GM21526 (cell line): ENCODE results near the gene TSC2.
"Not testable (repeated sequence)": the region's sequence is repeated elsewhere in the genome, so short reads cannot be mapped to it uniquely, and the experiment has no call there.

Experiments used
- ATAC-seq: cut with Tn5 transposase; IDR thresholded peaks from one replicate; pipeline ENCODE4 v1.9.1; 2021; ENCODE audit warnings: moderate library complexity; ENCODE audit not compliant: unreplicated experiment, low FRiP score

The TSC2 gene

DNA sequence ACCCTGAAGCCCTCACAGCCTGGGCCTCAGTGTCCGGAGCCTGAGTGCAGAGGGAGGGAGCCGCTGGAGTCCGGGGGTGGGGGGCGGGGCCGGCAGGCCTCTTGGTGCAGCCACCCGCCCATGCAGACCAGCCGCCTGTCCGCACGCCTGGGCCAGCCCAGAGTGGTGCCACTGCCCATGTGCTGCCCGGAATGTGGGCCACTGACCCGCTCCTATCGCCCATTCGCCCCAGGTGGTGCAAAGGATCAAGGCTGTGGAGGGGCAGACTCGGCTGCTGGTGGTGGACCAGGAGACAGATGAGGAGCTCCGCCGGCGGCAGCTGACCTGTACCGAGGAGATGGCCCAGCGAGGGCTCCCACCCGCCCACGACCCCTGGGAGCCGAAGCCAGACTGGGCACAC lies 18.4 kb upstream of the TSC2 start:
- ATAC-seq, result no peak

DNA sequence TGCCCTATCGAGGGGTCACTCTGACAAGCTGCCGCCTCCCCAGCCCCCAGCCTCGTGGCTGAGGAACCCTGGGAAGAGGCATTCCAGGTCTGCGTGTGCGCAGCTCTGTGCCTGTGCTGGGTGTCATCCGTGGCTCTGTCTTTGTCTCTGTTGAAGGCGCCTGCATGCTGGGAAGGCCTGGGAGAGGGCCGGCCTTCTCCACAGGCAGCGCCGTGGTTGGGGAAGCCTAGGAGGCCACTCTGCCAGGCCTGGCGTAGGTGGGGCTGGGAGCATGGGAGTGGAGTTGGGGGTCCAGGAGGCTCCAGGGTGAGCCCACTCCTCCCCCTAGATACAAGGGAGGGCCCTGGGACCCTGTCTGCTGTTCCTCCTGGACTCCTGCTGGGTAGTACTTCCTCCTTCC lies 17.7 kb upstream of the TSC2 start:
- ATAC-seq, result no peak

DNA sequence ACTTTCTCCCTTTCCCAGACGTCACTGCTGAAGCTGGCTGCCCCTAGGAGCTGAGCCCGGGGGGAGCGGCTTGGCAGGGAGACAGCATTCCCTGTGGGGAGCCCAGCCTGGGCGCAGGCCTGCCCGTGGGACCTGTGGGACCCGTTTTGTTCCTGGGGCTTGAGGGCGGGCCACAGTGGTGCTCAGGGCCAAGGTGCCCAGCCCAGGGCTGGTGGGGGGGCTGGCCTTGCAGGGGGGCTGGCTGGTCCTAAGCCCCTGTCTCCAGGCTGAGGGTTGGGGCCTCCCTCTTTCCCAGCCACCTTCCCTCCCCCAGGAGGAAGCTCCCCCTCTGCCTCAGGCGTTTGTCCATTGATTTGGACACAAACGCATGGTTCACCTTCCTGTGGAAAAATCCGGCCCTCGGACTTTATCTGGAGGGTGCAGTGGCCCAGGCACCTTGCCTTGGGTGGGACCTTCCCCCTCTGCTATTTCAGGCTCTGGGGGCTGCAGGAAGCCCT lies 16.7 kb upstream of the TSC2 start:
- ATAC-seq, result no peak

DNA sequence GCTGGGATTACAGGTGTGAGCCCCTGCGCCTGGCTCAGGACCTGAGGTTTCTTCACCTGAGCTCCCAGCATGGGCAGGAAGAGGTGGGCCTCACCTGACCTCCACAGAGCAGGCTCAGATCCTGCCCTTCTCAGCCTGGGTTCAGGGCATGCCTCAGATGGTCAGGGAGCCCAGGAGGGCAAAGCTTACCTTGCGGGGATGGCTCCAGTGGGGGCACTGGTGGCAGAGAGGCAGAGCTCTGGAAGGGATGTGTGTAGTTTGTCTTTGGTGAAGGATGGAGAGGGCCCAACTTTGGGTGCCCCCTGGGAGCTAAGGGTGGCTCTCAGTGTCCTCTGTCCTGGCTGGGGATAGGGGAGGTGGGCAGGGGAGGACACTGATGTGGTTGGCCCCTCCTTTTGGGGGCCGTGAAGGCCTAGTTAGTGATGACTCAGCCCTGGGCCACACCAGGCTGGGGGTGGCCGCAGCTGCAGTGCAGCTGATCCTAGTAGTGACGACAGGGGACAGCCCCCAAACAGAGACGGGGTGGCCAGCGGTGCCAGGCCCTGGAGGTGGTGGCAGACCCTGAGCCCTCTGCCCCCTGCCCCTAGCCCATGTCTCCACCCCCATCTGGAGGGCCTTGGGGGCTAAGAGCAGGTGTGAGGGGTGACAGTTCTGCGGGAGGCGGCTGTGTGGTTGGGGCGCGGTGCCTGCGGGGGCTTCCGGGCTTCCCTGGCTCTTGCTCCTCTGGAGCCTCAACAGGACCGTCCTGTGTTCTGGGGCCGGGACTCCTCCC lies 15.3 kb upstream of the TSC2 start:
- ATAC-seq, result no peak

DNA sequence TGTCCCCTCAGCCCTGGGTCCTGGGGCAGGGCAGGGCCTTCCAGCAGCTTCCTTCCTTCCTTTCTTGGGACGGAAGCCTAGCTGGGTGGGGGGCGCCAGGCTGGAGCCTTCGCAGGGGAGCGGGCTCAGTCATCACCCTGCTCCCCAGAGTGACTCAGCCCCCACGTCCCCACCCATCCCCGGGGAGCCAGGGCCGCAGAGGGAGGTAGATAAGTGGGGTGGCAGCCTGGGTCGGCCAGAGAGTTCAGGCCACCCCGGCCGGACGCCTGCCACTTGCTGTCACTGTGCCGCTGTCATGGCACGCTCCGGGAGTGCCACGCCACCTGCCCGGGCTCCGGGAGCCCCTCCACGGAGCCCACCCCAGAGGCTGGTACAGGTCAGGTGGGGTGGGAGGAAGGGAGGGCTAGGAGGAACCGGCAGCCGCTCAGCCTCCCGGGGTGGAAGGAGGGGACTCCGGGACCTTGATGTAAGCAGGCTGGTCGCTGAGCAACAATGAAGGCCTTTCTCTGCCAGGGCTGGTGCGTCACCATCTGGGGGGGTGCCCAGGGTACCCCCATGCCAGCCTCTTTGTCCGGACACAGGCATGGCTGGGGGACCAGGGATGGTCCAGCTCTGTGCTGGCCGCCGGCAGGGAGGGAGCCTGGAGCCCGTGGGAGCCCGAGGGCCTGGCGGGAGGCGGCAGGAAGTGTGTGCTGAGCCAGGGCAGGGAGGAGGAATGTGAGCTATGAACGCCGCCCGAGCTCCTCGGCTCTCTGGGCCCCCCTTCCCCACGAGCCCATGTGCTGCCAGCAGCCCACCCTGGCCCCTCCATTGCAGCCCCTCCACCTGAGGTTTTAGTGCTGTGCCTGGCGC lies 14.5 kb upstream of the TSC2 start:
- no peak for ATAC-seq

DNA sequence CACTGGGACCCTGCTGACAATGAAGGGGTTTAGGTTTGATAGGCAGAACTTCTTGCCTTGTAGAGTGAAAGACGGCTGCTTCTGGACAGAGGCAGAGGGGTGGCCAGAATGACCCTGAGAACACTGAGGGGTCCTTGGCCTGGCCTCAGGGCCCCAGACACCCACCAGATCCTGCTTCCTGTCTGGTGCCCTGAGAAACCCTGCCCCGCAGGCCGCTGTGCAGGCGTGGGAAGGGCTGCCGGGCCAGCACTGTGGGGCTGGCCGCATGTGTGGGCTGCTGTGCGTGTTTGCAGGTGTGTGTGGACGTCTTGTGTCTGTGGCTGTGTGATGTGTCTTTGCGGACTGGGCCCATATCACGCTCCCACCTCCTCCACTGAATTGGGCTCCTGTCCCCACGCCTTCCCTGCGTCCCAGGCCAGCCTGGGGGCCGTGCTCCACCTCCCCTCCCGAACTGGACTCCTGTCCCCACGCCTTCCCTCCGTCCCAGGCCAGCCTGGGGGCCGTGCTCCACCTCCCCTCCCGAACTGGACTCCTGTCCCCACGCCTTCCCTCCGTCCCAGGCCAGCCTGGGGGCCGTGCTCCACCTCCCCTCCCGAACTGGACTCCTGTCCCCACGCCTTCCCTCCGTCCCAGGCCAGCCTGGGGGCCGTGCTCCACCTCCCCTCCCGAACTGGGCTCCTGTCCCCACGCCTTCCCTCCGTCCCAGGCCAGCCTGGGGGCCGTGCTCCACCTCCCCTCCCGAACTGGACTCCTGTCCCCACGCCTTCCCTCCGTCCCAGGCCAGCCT lies 13.7 kb upstream of the TSC2 start:
- ATAC-seq, result not testable (repeated sequence)

DNA sequence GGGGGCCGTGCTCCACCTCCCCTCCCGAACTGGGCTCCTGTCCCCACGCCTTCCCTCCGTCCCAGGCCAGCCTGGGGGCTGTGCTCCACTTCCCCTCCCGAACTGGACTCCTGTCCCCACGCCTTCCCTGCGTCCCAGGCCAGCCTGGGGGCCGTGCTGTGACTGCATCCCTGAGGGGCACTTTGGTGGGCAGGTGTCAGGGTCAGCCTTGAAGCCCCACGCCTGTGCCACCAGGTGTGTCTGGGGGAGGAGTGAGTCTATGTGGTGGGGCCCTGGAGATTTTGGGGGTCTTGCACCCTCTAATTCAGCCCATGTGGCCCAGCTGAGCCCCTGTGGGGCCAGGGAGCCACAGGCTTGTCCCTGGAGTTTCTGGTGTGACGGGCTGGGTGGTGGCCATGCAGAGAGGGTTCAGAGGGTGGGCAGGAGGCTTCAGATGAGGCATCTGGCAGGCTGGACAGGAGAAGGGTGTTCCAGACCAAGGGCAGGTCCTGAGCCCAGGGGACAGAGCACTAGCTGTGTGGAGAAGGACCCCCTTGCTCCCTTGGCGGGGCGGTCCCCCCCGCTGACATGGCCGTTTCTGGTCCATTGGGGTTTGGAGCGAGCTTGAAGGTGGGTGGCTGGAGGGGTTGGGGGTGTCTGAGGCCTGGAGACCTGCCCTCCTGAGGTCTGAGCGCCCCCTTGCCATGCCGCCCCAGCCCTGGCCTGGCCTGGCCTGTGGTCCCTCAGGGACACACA lies 12.9 kb upstream of the TSC2 start:
- ATAC-seq, result no peak

DNA sequence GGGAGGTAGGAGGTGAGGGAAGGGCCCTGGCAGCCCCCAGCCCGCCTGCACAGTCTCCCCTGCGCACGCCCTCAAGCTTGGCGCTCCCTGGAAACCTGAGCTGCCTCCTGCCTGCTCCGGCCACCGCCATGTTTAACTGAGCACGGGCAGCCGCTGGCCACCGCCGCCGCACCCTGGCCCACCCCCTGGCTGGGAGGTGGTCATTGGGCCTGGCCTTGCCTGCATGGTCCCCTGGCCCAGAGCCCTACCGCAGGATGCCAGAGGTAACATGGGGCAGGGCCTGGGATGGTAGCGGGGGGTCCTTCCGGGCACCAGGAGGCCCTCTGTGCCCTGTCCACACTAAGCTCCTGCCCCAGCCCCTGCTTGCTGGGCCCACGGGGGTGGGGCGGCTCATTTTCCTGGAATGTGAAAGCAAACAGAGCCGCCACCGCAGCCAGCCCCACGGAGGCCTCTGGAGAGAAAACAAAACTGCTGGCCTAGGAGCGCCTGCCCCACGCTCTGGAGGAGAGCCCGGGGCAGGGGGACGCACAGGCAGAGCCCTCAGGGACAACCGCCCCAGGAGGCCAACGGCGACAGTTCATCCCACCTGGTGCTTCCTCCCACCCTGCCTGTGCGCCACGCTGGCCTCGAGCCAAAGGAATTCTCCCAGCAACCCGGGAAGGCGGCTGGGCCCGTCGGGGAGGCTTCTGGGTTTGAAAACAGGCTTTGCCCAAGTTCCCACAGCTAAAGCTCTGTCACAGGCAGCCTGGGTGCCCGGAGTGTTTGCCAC lies 12.2 kb upstream of the TSC2 start:
- no peak for ATAC-seq

DNA sequence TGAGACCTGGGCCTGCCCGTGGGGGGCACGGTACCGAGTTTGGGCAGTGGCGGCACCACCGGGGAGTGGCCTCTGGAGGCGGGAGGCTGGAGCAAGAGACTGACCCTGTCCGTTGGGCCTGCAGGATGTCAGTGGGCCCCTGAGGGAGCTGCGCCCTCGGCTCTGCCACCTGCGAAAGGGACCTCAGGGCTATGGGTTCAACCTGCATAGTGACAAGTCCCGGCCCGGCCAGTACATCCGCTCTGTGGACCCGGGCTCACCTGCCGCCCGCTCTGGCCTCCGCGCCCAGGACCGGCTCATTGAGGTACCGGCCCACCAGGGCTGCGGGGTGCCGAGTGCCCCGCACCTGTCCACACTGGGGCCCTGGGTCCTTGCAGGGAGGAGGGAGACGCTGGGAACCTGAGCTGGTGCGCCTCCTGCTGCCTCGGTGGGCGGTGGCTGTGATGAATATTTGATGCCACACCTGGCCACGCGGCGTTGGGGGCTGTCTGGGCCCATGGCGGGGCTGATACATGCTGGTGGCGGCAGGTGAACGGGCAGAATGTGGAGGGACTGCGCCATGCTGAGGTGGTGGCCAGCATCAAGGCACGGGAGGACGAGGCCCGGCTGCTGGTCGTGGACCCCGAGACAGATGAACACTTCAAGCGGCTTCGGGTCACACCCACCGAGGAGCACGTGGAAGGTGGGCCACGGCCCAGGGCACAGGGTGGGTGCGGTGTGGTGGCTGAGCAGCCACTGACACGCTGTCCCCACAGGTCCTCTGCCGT lies 11.4 kb upstream of the TSC2 start:
- no peak for ATAC-seq

DNA sequence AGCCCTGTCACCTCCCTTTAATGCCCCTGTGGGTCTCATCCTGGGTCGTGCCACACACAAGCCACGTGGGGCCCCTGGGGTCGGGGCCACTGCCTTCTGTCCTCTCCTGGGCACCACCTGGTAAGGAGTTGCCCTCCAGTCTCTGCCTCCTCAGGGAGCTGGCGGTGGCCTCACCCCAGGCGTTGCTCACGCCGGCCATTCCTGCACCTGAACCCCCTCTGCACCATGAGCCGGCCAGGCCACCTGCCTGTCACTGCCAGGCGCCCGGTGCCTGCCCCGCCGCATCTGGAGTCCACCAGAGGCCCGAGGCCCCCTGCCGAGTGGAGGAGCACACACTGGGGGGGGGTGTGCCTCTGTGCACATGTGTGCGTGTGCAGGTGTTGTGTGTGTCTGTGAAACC lies 10.7 kb upstream of the TSC2 start:
- no peak for ATAC-seq

DNA sequence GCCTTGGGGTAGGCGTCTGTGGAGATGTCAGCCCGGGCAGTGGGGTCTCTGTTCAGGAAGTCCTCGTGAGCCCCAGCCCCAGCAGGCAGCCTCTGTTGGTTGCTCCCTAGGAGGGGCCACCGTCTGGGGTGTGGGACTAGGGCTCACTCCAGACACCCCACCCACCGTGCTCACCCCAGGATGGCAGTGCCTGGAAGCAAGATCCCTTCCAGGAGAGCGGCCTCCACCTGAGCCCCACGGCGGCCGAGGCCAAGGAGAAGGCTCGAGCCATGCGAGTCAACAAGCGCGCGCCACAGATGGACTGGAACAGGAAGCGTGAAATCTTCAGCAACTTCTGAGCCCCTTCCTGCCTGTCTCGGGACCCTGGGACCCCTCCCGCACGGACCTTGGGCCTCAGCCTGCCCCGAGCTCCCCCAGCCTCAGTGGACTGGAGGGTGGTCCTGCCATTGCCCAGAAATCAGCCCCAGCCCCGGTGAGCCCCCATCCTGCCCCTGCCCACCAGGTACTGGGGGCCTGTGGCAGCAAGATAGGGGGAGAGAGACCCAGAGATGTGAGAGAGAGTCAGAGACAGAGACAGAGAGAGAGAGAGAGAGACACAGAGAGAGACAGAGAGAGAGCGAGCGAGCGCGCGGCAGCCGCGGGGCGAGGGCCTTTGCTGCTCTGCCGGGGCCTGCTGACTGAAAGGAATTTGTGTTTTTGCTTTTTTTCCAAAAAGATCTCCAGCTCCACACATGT lies 10.0 kb upstream of the TSC2 start:
- ATAC-seq, result no peak

DNA sequence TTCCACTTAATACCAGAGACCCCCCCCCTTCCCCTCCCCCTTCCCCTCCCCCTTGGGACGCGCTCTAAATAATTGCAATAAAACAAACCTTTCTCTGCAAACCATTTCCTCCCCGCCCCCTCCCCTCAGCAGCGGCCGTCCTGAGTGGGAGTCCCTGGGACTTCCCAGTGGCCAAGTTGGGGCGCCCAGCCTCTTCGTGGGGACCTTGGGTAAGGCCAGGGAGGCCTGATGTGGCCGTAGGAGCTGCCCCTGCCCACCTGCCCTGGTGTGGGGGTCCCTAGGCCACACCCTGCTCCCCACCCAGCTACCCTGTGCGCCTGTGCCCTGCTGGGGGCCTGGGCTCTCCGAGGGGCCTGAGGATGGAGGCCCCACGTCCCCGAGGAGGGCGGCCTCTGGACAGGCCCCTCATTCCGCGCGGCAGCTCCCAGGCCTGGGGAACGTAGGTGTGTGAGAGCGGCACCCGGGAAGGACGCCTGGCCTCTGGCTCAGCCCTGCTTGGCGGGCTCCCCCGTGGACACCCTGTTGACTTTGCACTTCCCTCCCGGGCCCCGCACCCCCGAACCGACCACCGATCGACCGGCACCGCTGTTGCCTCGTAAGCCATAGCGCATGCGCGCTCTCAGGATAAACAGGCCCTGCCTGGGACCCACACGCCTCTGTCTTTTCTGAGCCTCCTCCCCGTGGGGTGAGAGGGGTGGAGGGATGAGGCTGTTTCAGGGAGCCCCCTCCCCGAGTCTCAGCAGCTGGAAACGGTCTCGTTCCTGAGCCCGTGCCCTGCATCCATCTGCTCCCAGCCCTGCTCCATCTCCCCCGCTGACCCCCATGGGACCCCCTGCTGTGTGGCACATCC lies 9.2 kb upstream of the TSC2 start:
- ATAC-seq, result no peak

DNA sequence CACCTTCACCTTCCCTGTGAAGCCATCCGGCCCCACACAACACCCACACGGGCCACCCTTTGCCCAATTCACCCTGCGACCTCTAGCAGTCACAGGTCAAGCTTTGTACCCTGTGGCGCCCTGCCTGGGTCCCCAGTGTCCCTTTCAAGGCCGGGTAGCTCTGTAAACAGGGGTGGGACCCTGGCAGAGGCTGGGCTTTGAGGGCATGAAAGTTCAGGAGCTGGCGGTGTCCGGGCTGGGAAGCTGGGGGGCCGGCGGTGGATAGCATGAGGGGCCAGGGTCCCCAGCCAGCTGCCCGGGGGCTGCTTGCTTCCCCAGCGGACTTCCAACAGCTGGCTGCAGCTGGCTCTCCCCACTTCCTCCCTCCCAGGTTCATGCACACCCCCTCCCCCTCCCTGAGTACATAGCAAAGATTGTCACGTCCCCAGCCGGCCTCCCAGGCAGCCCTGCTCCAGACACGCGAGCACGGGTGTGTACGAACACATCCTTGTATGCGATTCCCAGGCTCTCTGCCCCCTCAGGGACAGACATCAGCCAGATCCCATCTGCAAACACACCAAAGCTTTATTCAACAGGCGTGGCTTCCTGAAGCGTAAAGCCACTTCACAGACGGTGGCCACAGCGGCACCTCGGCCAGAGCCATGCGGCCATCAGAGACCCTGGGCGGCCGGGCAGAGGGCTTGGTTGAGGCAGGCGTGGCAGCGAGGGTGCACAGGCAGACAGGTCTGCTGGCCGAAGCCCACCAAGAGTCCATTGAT lies 8.3 kb upstream of the TSC2 start:
- ATAC-seq, result no peak

DNA sequence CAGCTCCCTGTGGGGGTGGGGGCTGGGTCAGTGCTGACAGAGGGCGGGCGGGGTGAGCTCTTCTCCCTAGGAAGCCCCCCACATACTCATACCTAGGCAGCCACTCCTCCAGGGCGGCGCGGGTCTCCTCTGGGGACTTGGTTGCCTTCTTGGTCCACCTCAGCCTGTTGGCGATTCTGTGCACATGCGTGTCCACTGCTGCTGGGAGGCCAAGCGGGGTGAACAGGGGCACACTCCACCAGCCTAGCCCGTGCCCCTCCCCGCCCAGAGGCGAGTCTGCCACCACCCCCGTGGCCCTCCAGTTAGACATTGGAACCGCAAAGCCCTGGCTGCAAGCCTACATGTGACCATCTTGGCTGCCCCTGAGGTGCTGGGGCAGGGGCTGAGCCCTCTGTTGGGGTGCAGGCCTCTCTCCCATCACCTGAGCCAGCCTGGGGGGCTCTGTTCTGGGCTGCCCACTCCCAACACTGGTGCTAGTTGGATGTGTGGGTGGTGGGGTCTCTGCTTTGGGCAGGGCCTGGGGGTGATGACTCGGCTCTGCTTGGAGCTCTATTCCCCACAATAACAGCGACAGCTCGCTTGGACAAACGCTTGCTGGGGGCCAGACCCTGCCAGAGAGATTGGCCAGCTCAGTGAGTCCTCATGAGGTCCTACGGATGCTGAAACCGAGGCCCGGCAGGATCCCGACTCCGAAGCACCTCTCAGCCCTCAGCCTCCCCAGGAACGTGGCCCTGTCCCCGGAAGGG lies 7.6 kb upstream of the TSC2 start:
- no peak for ATAC-seq

DNA sequence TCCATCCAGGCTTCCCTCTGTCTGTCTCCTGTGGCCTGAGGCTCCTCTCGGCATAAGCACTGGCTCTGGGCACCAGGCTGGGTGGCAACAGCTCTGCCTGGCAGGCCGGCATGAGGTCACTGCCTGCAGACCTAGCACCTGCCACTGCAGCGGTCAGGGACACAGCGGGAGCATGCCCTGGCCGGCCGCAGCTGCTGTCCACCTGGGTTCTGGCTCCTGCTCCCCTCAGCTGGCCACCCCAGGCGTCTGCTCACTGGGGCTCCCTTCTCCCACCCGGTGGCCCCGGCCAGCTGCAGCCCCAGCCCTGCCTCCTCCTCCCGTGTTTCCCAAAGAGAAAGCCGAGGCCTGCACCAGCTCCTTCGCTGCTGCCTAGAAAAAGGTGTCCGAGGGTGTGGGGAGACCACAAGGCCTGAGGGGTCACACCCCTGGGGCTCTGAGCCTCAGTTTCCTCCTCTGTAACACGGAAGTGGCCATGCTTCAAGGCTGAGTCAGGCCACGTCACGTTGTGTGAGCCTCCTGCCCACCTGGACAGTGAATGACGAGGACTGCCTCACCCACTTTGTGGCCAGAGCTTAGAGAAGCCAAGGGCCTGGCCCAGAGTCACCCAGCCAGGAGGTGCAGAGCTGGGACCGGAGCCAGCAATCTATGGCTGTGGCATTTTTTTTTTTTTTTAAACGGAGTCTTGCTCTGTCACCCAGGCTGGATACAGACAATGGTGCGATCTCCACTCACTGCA lies 6.8 kb upstream of the TSC2 start:
- ATAC-seq, result no peak
